ENCODE measurements around the gene RFTN2. TPM values are rescaled to one million over a fixed set of nuclear protein-coding genes. Genes with fewer than 3 reads are reported as not detected.

The RFTN2 gene
- polyA plus RNA-seq, 1 donor from 2014 or later, result 0.06 TPM

- Histone ChIP-seq H3K79me2 (replicated peaks; ENCODE audit: insufficient read depth, low read length) (no peaks in the 10 kb centered on the region), H3K9me3 (ENCODE audit: low read length) (peaks cover 10% of the 10 kb centered on the region), H3K4me2 (ENCODE audit: low read length) (no peak overlapping the region), H4K20me1 (ENCODE audit: insufficient read depth) (no peaks in the 10 kb centered on the region), H3K27me3 (ENCODE audit: insufficient read depth, low read depth, low read length) (no peaks in the 10 kb centered on the region), H3K27ac (ENCODE audit: low read length) (no peak overlapping the region), H3K36me3 (ENCODE audit: insufficient read depth, low read length) (no peaks in the 10 kb centered on the region), H3F3A (ENCODE audit: insufficient read depth, low read length, poor library complexity, severe bottlenecking) (no peaks in the 10 kb centered on the region), H3K9ac (ENCODE audit: low read length) (no peak overlapping the region), H2AFZ (ENCODE audit: low read depth, low read length) (no peak overlapping the region), H3K9me2 (ENCODE audit: insufficient read depth, low read length) (no peaks in the 10 kb centered on the region), H3K4me3 (ENCODE audit: low read length) (no peak overlapping the region)
- no peak for TF ChIP-seq SMC3 (conservative IDR thresholded peaks at IDR 0.05; ENCODE audit: poor library complexity)
- TF ChIP-seq EZH2 (IDR thresholded peaks at IDR 0.05; ENCODE audit: borderline replicate concordance, insufficient read depth, low read length, poor library complexity, severe bottlenecking), result no peak
- TF ChIP-seq RAD21 (conservative IDR thresholded peaks at IDR 0.05), result no peak
- TF ChIP-seq, protein P1, sequence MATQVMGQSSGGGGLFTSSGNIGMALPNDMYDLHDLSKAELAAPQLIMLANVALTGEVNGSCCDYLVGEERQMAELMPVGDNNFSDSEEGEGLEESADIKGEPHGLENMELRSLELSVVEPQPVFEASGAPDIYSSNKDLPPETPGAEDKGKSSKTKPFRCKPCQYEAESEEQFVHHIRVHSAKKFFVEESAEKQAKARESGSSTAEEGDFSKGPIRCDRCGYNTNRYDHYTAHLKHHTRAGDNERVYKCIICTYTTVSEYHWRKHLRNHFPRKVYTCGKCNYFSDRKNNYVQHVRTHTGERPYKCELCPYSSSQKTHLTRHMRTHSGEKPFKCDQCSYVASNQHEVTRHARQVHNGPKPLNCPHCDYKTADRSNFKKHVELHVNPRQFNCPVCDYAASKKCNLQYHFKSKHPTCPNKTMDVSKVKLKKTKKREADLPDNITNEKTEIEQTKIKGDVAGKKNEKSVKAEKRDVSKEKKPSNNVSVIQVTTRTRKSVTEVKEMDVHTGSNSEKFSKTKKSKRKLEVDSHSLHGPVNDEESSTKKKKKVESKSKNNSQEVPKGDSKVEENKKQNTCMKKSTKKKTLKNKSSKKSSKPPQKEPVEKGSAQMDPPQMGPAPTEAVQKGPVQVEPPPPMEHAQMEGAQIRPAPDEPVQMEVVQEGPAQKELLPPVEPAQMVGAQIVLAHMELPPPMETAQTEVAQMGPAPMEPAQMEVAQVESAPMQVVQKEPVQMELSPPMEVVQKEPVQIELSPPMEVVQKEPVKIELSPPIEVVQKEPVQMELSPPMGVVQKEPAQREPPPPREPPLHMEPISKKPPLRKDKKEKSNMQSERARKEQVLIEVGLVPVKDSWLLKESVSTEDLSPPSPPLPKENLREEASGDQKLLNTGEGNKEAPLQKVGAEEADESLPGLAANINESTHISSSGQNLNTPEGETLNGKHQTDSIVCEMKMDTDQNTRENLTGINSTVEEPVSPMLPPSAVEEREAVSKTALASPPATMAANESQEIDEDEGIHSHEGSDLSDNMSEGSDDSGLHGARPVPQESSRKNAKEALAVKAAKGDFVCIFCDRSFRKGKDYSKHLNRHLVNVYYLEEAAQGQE (IDR thresholded peaks at IDR 0.05; ENCODE audit: borderline replicate concordance), result no peak
Measured at GRCh38 chr2:197576631-197577030, 98.8 kb downstream of the RFTN2 start.

- TF ChIP-seq, protein P2, sequence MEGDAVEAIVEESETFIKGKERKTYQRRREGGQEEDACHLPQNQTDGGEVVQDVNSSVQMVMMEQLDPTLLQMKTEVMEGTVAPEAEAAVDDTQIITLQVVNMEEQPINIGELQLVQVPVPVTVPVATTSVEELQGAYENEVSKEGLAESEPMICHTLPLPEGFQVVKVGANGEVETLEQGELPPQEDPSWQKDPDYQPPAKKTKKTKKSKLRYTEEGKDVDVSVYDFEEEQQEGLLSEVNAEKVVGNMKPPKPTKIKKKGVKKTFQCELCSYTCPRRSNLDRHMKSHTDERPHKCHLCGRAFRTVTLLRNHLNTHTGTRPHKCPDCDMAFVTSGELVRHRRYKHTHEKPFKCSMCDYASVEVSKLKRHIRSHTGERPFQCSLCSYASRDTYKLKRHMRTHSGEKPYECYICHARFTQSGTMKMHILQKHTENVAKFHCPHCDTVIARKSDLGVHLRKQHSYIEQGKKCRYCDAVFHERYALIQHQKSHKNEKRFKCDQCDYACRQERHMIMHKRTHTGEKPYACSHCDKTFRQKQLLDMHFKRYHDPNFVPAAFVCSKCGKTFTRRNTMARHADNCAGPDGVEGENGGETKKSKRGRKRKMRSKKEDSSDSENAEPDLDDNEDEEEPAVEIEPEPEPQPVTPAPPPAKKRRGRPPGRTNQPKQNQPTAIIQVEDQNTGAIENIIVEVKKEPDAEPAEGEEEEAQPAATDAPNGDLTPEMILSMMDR (IDR thresholded peaks at IDR 0.05; ENCODE audit: poor library complexity, severe bottlenecking), result no peak
- TF ChIP-seq SMC3 (conservative IDR thresholded peaks at IDR 0.05; ENCODE audit: poor library complexity) (no peak), POLR2AphosphoS5 (IDR thresholded peaks at IDR 0.05) (no peak), RAD21 (conservative IDR thresholded peaks at IDR 0.05) (no peak), EZH2 (IDR thresholded peaks at IDR 0.05; ENCODE audit: borderline replicate concordance, insufficient read depth, low read length, poor library complexity, severe bottlenecking) (no peak), TAF1 (IDR thresholded peaks at IDR 0.05; ENCODE audit: low read depth) (no peak), MXI1 (conservative IDR thresholded peaks at IDR 0.05; ENCODE audit: poor library complexity, severe bottlenecking) (no peak), EP300 (conservative IDR thresholded peaks at IDR 0.05; ENCODE audit: poor library complexity, severe bottlenecking) (no peak)
- TF ChIP-seq, protein P1 (IDR thresholded peaks at IDR 0.05; ENCODE audit: borderline replicate concordance), result no peak
- no peaks in the 10 kb centered on the region for H3K27me3 ChIP-seq (ENCODE audit: insufficient read depth, low read depth, low read length)
- H3K9me2 ChIP-seq (ENCODE audit: insufficient read depth, low read length), result no peaks in the 10 kb centered on the region
- H3F3A ChIP-seq (ENCODE audit: insufficient read depth, low read length, poor library complexity, severe bottlenecking), result no peaks in the 10 kb centered on the region
- no peak overlapping the region for H3K4me3 ChIP-seq (ENCODE audit: low read length)
- no peaks in the 10 kb centered on the region for H4K20me1 ChIP-seq (ENCODE audit: insufficient read depth)
- H3K79me2 ChIP-seq (replicated peaks; ENCODE audit: insufficient read depth, low read length), result no peaks in the 10 kb centered on the region
- no peak overlapping the region for H3K27ac ChIP-seq (ENCODE audit: low read length)
- peaks cover 10% of the 10 kb centered on the region for H3K9me3 ChIP-seq (ENCODE audit: low read length)
- no peaks in the 10 kb centered on the region for H3K36me3 ChIP-seq (ENCODE audit: insufficient read depth, low read length)
- no peak overlapping the region for H2AFZ ChIP-seq (ENCODE audit: low read depth, low read length)
- no peak overlapping the region for H3K4me2 ChIP-seq (ENCODE audit: low read length)
- no peak overlapping the region for H3K9ac ChIP-seq (ENCODE audit: low read length)
Measured at GRCh38 chr2:197575987-197576386, 99.4 kb downstream of the RFTN2 start.

Data from neural cell (in vitro differentiated cells).